Stimulated activated memory B cell treated with anti-CD40 and anti-IgM and Interleukin-4, amounts not matched to agents 10 μg/mL and 1 μg/mL and 100 μg/mL, for 72 hours (primary cell): ENCODE measurements around the gene CACNA1G.

Experiments
- ATAC-seq: fragments of 150-1000 bp; cut with Tn5 transposase; 2 replicates; pipeline ENCODE4 v1.10.0; 2021
- H3K27ac Mint-ChIP-seq: one replicate; pipeline ENCODE4 v1.8.0; 2022; ENCODE audit warnings: mild to moderate bottlenecking, mixed read lengths
- H3K27me3 Mint-ChIP-seq: one replicate; pipeline ENCODE4 v1.8.0; 2022; ENCODE audit warnings: mixed read lengths
- H3K36me3 Mint-ChIP-seq: one replicate; pipeline ENCODE4 v1.8.0; 2022; ENCODE audit warnings: mixed read lengths
- H3K4me1 Mint-ChIP-seq: one replicate; pipeline ENCODE4 v1.8.0; 2022; ENCODE audit warnings: mixed read lengths
- H3K4me3 Mint-ChIP-seq: one replicate; pipeline ENCODE4 v1.8.0; 2022; ENCODE audit warnings: mild to moderate bottlenecking, moderate library complexity, mixed read lengths
- H3K9me3 Mint-ChIP-seq: one replicate; pipeline ENCODE4 v1.8.0; 2022; ENCODE audit warnings: mixed read lengths

Gene CACNA1G

GRCh38 chr17:50627782-50628601 lies 67.5 kb downstream of the CACNA1G start:
- no peak for ATAC-seq
- H3K9me3 Mint-ChIP-seq = no peaks in the 10 kb centered on the region
- peaks cover 20% of the 10 kb centered on the region for H3K4me1 Mint-ChIP-seq
- no peak overlapping the region for H3K4me3 Mint-ChIP-seq
- no peaks in the 10 kb centered on the region for H3K36me3 Mint-ChIP-seq
- no peak overlapping the region for H3K27ac Mint-ChIP-seq
- peaks cover 88% of the 10 kb centered on the region for H3K27me3 Mint-ChIP-seq

GRCh38 chr17:50629902-50630301 lies 69.4 kb downstream of the CACNA1G start:
- Mint-ChIP-seq H3K4me3 (no peak overlapping the region), H3K27me3 (peaks cover 95% of the 10 kb centered on the region), H3K4me1 (peaks cover 21% of the 10 kb centered on the region), H3K36me3 (no peaks in the 10 kb centered on the region), H3K27ac (no peak overlapping the region), H3K9me3 (no peaks in the 10 kb centered on the region)
- no peak for ATAC-seq

- peak; percentile 49 for ATAC-seq
- Mint-ChIP-seq H3K27me3 (peaks cover 88% of the 10 kb centered on the region), H3K4me1 (peaks cover 21% of the 10 kb centered on the region), H3K27ac (no peak overlapping the region), H3K36me3 (no peaks in the 10 kb centered on the region), H3K9me3 (no peaks in the 10 kb centered on the region), H3K4me3 (no peak overlapping the region)
Measured at GRCh38 chr17:50630524-50631194, 70.1 kb downstream of the CACNA1G start.

GRCh38 chr17:50631195-50631907 lies 70.8 kb downstream of the CACNA1G start:
- no peaks in the 10 kb centered on the region for H3K9me3 Mint-ChIP-seq
- no peak overlapping the region for H3K4me3 Mint-ChIP-seq
- H3K27ac Mint-ChIP-seq = no peak overlapping the region
- H3K4me1 Mint-ChIP-seq = peaks cover 21% of the 10 kb centered on the region
- no peak for ATAC-seq
- no peaks in the 10 kb centered on the region for H3K36me3 Mint-ChIP-seq
- H3K27me3 Mint-ChIP-seq = peaks cover 88% of the 10 kb centered on the region

- Mint-ChIP-seq H3K4me3 (no peak overlapping the region), H3K4me1 (peaks cover 21% of the 10 kb centered on the region), H3K27ac (no peak overlapping the region), H3K36me3 (no peaks in the 10 kb centered on the region), H3K27me3 (peaks cover 88% of the 10 kb centered on the region), H3K9me3 (no peaks in the 10 kb centered on the region)
- ATAC-seq = no peak
Measured at GRCh38 chr17:50631908-50632571, 71.5 kb downstream of the CACNA1G start.

- no peaks in the 10 kb centered on the region for H3K9me3 Mint-ChIP-seq
- H3K36me3 Mint-ChIP-seq = no peaks in the 10 kb centered on the region
- H3K4me3 Mint-ChIP-seq = no peak overlapping the region
- H3K4me1 Mint-ChIP-seq = peaks cover 26% of the 10 kb centered on the region
- peaks cover 88% of the 10 kb centered on the region for H3K27me3 Mint-ChIP-seq
- no peak overlapping the region for H3K27ac Mint-ChIP-seq
- no peak for ATAC-seq
Measured at GRCh38 chr17:50632637-50633036, 72.1 kb downstream of the CACNA1G start.

- ATAC-seq = no peak
- H3K4me3 Mint-ChIP-seq = no peak overlapping the region
- H3K27me3 Mint-ChIP-seq = peaks cover 88% of the 10 kb centered on the region
- no peak overlapping the region for H3K27ac Mint-ChIP-seq
- peaks cover 26% of the 10 kb centered on the region for H3K4me1 Mint-ChIP-seq
- H3K9me3 Mint-ChIP-seq = no peaks in the 10 kb centered on the region
- no peaks in the 10 kb centered on the region for H3K36me3 Mint-ChIP-seq
Measured at GRCh38 chr17:50633683-50634082, 73.2 kb downstream of the CACNA1G start.

- Mint-ChIP-seq H3K4me1 (peaks cover 26% of the 10 kb centered on the region), H3K9me3 (no peaks in the 10 kb centered on the region), H3K27ac (no peak within 1 kb of the TSS), H3K27me3 (peaks cover 86% of the 10 kb centered on the region), H3K36me3 (no peaks in the 10 kb centered on the region), H3K4me3 (no peak within 1 kb of the TSS)
- peak; percentile 17 for ATAC-seq
Measured at GRCh38 chr17:50634224-50634914, 73.9 kb downstream of the CACNA1G start, which contains the start of gene ABCC3. Gene ABCC3, plus strand, starts transcription at chr17:50634881. Its CDS starts 56 bp downstream, at chr17:50634937.

GRCh38 chr17:50634915-50635731 lies 74.6 kb downstream of the CACNA1G start:
- no peak for ATAC-seq
- Mint-ChIP-seq H3K9me3 (no peaks in the 10 kb centered on the region), H3K4me1 (peaks cover 26% of the 10 kb centered on the region), H3K4me3 (no peak overlapping the region), H3K27me3 (peaks cover 85% of the 10 kb centered on the region), H3K27ac (no peak overlapping the region), H3K36me3 (no peaks in the 10 kb centered on the region)

- no peak overlapping the region for H3K4me3 Mint-ChIP-seq
Measured at GRCh38 chr17:50635732-50635981, 75.1 kb downstream of the CACNA1G start.

GRCh38 chr17:50635982-50636803 lies 75.7 kb downstream of the CACNA1G start:
- Mint-ChIP-seq H3K36me3 (no peaks in the 10 kb centered on the region), H3K9me3 (no peaks in the 10 kb centered on the region), H3K4me1 (peaks cover 20% of the 10 kb centered on the region), H3K27me3 (peaks cover 85% of the 10 kb centered on the region), H3K4me3 (no peak overlapping the region), H3K27ac (no peak overlapping the region)
- ATAC-seq = no peak

More at GRCh38 chr17:50635732-50635981, 75.1 kb downstream of the CACNA1G start:
- Mint-ChIP-seq H3K9me3 (no peaks in the 10 kb centered on the region), H3K36me3 (no peaks in the 10 kb centered on the region), H3K27ac (no peak overlapping the region), H3K4me1 (peaks cover 22% of the 10 kb centered on the region), H3K27me3 (peaks cover 85% of the 10 kb centered on the region)
- no peak for ATAC-seq

- no peak for ATAC-seq
- Mint-ChIP-seq H3K27ac (no peak overlapping the region), H3K36me3 (no peaks in the 10 kb centered on the region), H3K4me3 (no peak overlapping the region), H3K27me3 (peaks cover 85% of the 10 kb centered on the region), H3K9me3 (no peaks in the 10 kb centered on the region), H3K4me1 (peaks cover 17% of the 10 kb centered on the region)
Measured at GRCh38 chr17:50636804-50637195, 76.3 kb downstream of the CACNA1G start.

GRCh38 chr17:50637829-50638605 lies 77.5 kb downstream of the CACNA1G start:
- H3K4me3 Mint-ChIP-seq = no peak overlapping the region
- peaks cover 7% of the 10 kb centered on the region for H3K4me1 Mint-ChIP-seq
- H3K36me3 Mint-ChIP-seq = no peaks in the 10 kb centered on the region
- no peaks in the 10 kb centered on the region for H3K9me3 Mint-ChIP-seq
- peaks cover 81% of the 10 kb centered on the region for H3K27me3 Mint-ChIP-seq
- ATAC-seq = no peak
- H3K27ac Mint-ChIP-seq = no peak overlapping the region
